Ecto neural progenitor cell (in vitro differentiated cells): Measurements from ENCODE around the gene CCNH.

Experiments used
- DNase-seq: peaks from one replicate; pipeline ENCODE4 v3.0.0-alpha.2; 2018; ENCODE audit warnings: low spot score

CCNH gene

GRCh38 chr5:87403409-87403808 lies 9.3 kb downstream of the CCNH start:
- DNase-seq = no peak

- no peak for DNase-seq
Observed at GRCh38 chr5:87401626-87402025, 11.1 kb downstream of the CCNH start.

- DNase-seq = no peak
Observed at GRCh38 chr5:87400305-87400899, 12.3 kb downstream of the CCNH start.

GRCh38 chr5:87399720-87400119 lies 13.0 kb downstream of the CCNH start:
- no peak for DNase-seq

- no peak for DNase-seq
Observed at GRCh38 chr5:87398981-87399614, 13.6 kb downstream of the CCNH start.

- no peak for DNase-seq
Observed at GRCh38 chr5:87394411-87395165, 18.1 kb downstream of the CCNH start.

- DNase-seq = no peak
Observed at GRCh38 chr5:87393331-87393730, 19.4 kb downstream of the CCNH start.

GRCh38 chr5:87392801-87393200 lies 19.9 kb downstream of the CCNH start:
- DNase-seq = no peak

GRCh38 chr5:87392170-87392569 lies 20.6 kb downstream of the CCNH start:
- DNase-seq = no peak

- no peak for DNase-seq
Observed at GRCh38 chr5:87390576-87391199, 22.0 kb downstream of the CCNH start.

GRCh38 chr5:87390075-87390474 lies 22.7 kb downstream of the CCNH start:
- DNase-seq = no peak

- DNase-seq = no peak
Observed at GRCh38 chr5:87389296-87390034, 23.3 kb downstream of the CCNH start.

GRCh38 chr5:87388129-87388528 lies 24.6 kb downstream of the CCNH start:
- no peak for DNase-seq

- DNase-seq = no peak
Observed at GRCh38 chr5:87385802-87386201, 26.9 kb downstream of the CCNH start.

- DNase-seq = no peak
Observed at GRCh38 chr5:87383216-87383615, 29.5 kb downstream of the CCNH start.

GRCh38 chr5:87382224-87382623 lies 30.5 kb downstream of the CCNH start:
- no peak for DNase-seq

- DNase-seq = no peak
Observed at GRCh38 chr5:87372705-87373104, 40.0 kb downstream of the CCNH start.

GRCh38 chr5:87369431-87369830 lies 43.3 kb downstream of the CCNH start:
- no peak for DNase-seq

- DNase-seq = no peak
Observed at GRCh38 chr5:87368601-87369000, 44.1 kb downstream of the CCNH start.

GRCh38 chr5:87367243-87367642 lies 45.5 kb downstream of the CCNH start:
- no peak for DNase-seq

GRCh38 chr5:87361536-87362213 lies 51.1 kb downstream of the CCNH start:
- DNase-seq = no peak

GRCh38 chr5:87361031-87361445 lies 51.7 kb downstream of the CCNH start:
- no peak for DNase-seq
